ENCODE results near the gene PALM3.
"Not testable (repeated sequence)": the region's sequence is repeated elsewhere in the genome, so short reads cannot be mapped to it uniquely, and the experiment has no call there.

Gene PALM3

DNA sequence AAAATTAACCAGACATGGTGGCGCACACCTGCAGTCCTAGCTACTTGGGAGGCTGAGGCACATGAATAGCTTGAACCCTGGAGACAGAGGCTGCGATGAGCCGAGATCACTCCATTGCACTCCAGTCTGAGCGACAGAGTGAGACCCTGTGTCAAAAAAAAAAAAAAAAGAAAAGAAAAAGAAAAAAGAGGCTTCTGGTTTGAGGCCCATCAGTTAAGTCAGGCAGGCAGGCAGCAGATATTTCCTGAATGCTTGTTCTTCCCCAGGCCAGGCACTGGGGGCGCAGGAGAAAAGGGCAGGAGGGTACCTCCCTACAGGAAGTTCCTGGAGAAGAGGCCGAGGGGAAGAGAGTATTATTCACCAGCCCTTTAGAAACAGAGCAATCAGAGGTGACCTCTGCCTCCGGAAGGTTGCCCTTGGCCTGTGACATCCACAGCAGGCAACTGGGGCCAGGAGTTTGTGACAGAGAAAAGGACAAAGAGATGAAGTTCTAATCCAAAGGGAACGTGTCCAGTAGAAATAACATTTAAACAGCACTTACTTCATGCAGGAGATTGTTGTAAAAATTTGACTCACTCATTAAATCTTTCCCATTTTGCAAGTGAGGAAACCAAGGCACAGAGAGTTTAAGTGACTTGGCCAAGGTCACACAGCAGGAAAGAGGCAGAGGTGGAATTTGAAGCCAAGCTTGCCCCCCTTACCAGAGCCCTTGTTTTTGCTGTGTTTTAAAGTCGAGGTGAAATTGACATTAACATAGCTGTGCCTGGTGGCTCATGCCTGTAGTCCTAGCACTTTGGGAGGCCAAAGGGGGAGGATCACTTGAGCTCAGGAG is 38.3 kb downstream of the PALM3 start:
- DNase-seq (ENCODE audit: low spot score) = no peak
- TF ChIP-seq, protein P1, sequence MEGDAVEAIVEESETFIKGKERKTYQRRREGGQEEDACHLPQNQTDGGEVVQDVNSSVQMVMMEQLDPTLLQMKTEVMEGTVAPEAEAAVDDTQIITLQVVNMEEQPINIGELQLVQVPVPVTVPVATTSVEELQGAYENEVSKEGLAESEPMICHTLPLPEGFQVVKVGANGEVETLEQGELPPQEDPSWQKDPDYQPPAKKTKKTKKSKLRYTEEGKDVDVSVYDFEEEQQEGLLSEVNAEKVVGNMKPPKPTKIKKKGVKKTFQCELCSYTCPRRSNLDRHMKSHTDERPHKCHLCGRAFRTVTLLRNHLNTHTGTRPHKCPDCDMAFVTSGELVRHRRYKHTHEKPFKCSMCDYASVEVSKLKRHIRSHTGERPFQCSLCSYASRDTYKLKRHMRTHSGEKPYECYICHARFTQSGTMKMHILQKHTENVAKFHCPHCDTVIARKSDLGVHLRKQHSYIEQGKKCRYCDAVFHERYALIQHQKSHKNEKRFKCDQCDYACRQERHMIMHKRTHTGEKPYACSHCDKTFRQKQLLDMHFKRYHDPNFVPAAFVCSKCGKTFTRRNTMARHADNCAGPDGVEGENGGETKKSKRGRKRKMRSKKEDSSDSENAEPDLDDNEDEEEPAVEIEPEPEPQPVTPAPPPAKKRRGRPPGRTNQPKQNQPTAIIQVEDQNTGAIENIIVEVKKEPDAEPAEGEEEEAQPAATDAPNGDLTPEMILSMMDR (IDR thresholded peaks at IDR 0.05; ENCODE audit: borderline replicate concordance, control extremely low read depth, extremely low read depth, insufficient read depth, missing control alignments) = no peak
- in situ Hi-C loops (cut with MboI; ENCODE audit: low sequenced_read_pairs, unreplicated experiment) = no loop called here

DNA sequence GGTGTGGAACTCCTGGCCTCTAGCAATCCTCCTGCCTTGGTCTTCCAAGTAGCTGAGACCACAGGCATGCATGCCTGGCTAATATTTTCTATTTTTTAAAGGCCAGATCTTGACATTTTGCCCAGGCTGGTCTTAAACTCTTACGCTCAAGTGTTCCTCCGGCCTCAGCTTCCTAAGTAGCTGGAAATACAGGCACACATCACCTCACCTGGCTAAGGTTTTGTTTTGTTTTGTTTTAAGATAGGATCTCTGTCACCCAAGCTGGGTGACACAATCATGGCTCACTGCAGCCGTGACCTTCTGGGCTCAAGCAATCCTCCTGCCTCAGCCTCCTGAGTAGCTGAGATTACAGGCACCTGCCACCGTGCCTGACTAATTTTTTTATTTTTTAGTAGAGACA is 39.4 kb downstream of the PALM3 start:
- TF ChIP-seq, protein P1 (IDR thresholded peaks at IDR 0.05; ENCODE audit: borderline replicate concordance, control extremely low read depth, extremely low read depth, insufficient read depth, missing control alignments) = no peak
- in situ Hi-C loops (cut with MboI; ENCODE audit: low sequenced_read_pairs, unreplicated experiment) = no loop called here
- DNase-seq (ENCODE audit: low spot score) = no peak

DNA sequence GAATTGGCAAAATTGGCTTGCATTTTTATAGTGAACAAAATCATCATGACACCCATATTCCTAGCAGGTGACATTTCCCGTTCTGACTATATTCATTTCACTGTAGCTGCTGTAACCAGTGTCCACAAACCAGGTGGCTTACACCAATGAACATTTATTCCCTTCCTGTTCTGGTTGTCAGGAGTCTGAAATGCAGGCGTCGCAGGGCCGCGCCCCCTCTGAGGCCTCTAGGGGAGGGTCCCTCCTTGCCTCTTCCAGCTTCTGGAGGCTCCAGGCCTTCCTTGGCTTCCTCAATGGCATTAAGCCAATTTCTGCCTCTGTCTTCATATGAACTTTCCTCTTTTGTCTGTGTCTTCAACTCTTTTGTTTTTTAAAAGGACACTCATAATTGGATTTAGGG is 40.4 kb downstream of the PALM3 start:
- in situ Hi-C loops (cut with MboI; ENCODE audit: low sequenced_read_pairs, unreplicated experiment) = no loop called here
- TF ChIP-seq, protein P1 (IDR thresholded peaks at IDR 0.05; ENCODE audit: borderline replicate concordance, control extremely low read depth, extremely low read depth, insufficient read depth, missing control alignments) = no peak
- DNase-seq (ENCODE audit: low spot score) = no peak

DNA sequence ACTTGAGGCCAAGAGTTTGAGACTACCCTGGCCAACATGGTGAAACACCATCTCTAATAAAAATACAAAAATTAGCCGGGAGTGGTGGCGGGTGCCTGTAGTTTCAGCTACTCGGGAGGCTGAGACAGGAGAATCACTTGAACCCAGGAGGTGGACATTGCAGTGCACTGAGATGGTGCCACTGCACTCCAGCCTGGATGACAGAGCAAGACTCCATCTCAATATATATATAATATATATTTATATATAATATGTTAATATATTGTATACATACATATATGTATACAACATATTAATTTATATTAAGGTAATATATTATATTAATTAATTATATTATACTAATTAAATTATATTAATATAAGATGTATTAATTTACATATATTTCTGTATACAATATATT is 42.1 kb downstream of the PALM3 start:
- in situ Hi-C loops (cut with MboI; ENCODE audit: low sequenced_read_pairs, unreplicated experiment); DNase-seq (ENCODE audit: low spot score): not testable (repeated sequence)

DNA sequence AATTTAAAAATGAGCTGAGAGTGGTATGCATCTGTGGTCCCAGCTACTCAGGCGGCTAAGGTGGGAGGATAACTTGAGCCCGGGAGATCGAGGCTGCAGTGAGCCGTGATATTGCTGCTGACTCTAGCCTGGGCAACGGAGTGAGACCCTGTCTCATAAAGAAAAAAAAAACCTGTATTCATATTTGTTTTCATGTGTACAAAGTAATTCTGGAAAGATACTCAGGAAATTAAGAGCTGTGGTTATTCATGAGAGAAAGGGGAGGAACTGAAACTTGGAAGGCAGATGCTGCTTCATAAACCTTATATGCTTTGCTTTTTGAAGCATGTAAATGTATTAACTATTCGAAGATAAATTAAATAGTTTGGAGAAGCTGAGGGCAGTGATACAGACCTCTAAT is 42.8 kb downstream of the PALM3 start:
- in situ Hi-C loops (cut with MboI; ENCODE audit: low sequenced_read_pairs, unreplicated experiment) = no loop called here
- TF ChIP-seq, protein P1 (IDR thresholded peaks at IDR 0.05; ENCODE audit: borderline replicate concordance, control extremely low read depth, extremely low read depth, insufficient read depth, missing control alignments) = no peak
- no peak for DNase-seq (ENCODE audit: low spot score)

DNA sequence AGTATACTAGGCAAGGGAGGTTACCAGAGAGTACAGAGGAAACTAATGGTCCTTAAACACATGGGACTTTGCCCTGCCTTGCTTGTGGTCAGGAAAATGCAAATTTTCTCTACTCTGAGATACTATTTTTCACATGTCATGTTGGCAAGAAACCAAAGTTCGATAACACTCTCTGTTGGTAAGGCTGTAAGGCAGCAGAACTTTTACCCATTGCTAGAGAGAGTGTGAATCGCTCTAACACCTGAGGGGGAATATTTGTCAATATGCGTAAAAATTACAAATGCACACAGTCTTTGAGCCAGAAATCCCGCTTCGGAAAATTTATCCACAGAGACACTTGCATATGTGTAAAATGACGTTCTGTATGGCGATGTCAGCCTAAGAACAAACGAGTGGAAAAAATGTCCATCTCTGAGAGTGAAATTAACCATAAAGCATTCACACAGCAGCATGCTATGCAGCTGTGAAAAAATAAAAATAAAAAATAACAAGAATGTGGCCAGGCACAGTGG is 46.3 kb downstream of the PALM3 start:
- in situ Hi-C loops (cut with MboI; ENCODE audit: low sequenced_read_pairs, unreplicated experiment) = no loop called here

More for the DNA sequence above, 46.3 kb downstream of the PALM3 start:
- peak; percentile 74 for DNase-seq (ENCODE audit: low spot score)
- TF ChIP-seq, protein P1 (IDR thresholded peaks at IDR 0.05; ENCODE audit: borderline replicate concordance, control extremely low read depth, extremely low read depth, insufficient read depth, missing control alignments) = no peak

All from GM13976 (cell line).